ENCODE measurements around the gene NEURL1. TPM values are rescaled to one million over a fixed set of nuclear protein-coding genes. Genes with fewer than 3 reads are reported as not detected.

NEURL1 gene
- total and polyA plus RNA-seq, 2 donors (not counting 3 experiments of a cell fraction or from before 2014, with no cell fraction given), result 0.06 to 0.22 TPM

DNA sequence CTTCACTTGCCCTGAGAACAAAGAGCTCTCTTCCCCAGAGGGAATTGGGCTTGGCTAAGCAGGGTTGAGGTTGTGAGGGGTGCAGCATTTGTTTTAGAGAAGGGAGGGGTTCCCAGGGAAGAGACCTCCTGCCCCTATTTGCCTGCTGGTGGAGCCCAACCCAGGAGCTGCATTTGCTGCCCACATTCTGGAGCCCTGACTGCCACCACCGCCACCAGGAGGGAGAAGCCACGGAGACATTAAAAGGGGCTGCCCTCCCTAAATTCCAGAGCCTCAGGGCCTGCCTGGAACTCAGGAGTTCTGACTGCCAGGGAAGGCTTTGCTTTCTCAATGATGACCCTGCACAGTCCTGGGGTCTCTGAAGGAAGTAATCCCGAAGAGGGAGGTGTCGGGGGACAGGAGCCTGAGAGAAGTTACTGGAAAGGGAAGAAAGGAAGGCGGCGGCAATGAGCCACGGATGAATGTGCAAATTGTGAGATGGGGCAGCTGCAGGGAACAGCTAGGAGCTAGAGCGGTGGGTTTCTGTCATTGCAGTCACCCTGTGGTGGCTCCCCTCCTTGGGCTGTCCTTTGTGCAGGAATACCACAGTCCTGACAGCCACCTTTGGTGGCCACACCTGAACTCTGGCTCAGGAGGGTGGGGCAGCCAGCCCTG, 51.3 kb downstream of the NEURL1 start:
- Histone ChIP-seq H3K27me3 (ENCODE audit: control insufficient read depth in 2 of 2, insufficient read depth in 2 of 2, low read length in 2 of 2) (peaks cover under 1 to 4% of the 10 kb centered on the region in 2 experiments), H3K4me1 (ENCODE audit: control insufficient read depth, extremely low read depth, insufficient read depth, low read length) (peaks cover 4% of the 10 kb centered on the region), H3K79me2 (ENCODE audit: control insufficient read depth, insufficient read depth, low read length) (no peaks in the 10 kb centered on the region), H2AFZ (ENCODE audit: low read depth, low read length) (no peak overlapping the region), H3K9ac (replicated peaks; ENCODE audit: extremely low read depth, insufficient read depth, low read length) (no peak overlapping the region), H3K9me3 (replicated peaks; ENCODE audit: control insufficient read depth, insufficient read depth, low read length) (no peaks in the 10 kb centered on the region), H4K20me1 (replicated peaks; ENCODE audit: control insufficient read depth, extremely low read depth, insufficient read depth, low read length) (no peaks in the 10 kb centered on the region), H3K4me2 (ENCODE audit: insufficient read depth, low read length) (no peak overlapping the region), H3K9me1 (replicated peaks; ENCODE audit: control insufficient read depth, extremely low read depth, insufficient read depth, low read length) (no peaks in the 10 kb centered on the region), H3K4me3 (replicated peaks in 1 of 3; ENCODE audit: insufficient read depth in 1 of 3, low read depth in 1 of 3, low read length in 3 of 3) (no peak overlapping the region), H3K36me3 (ENCODE audit: control insufficient read depth in 2 of 2, extremely low read depth in 1 of 2, insufficient read depth in 2 of 2, low read length in 2 of 2) (no peaks in the 10 kb centered on the region), H3K27ac (ENCODE audit: insufficient read depth, low read depth, low read length) (no peak overlapping the region)
- intact Hi-C loops (cut with micrococcal nuclease), result no loop called here
- ChIA-PET CTCF (no interaction called here), POLR2A (no interaction called here)
- TF ChIP-seq POLR2AphosphoS5 (IDR thresholded peaks at IDR 0.05; ENCODE audit: insufficient read depth, low read depth, low read length) (no peak), FOS (IDR thresholded peaks at IDR 0.05; ENCODE audit: borderline replicate concordance, insufficient read depth, low read length) (no peak), POLR2A (IDR thresholded peaks at IDR 0.05; ENCODE audit: low read depth, low read length) (no peak)
- TF ChIP-seq, protein P1, sequence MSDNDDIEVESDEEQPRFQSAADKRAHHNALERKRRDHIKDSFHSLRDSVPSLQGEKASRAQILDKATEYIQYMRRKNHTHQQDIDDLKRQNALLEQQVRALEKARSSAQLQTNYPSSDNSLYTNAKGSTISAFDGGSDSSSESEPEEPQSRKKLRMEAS (IDR thresholded peaks at IDR 0.05; ENCODE audit: insufficient read depth, insufficient read length), result no peak
- no peak for FAIRE-seq
- DNase-seq (ENCODE audit: low read depth, low spot score), result no peak
- no TSS peak for BruUV-seq (replicated peaks)
- dilution Hi-C loops (cut with MboI; ENCODE audit: extremely low pct_ligation_motif_present, low sequenced_read_pairs), result no loop called here

DNA sequence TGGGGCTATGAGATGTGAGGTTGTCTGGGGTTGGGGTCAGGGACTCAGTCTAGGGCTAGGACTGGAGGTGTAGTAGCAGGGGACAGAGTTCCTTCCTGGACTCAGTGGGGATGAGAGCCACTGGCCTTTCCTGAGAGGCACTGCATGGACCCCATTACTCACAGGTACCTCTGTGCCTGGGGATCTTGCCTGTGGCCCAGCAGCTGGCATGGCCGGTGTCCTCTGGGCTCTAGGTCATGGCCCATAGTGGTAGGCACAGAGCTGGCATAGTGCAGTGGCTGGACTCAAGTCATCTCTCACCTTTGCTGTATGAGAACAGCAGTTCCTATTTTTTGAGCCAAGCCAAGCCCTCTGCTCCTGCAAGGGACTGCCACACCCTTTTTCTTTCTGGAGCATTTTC, 51.9 kb downstream of the NEURL1 start:
- TF ChIP-seq, protein P2, sequence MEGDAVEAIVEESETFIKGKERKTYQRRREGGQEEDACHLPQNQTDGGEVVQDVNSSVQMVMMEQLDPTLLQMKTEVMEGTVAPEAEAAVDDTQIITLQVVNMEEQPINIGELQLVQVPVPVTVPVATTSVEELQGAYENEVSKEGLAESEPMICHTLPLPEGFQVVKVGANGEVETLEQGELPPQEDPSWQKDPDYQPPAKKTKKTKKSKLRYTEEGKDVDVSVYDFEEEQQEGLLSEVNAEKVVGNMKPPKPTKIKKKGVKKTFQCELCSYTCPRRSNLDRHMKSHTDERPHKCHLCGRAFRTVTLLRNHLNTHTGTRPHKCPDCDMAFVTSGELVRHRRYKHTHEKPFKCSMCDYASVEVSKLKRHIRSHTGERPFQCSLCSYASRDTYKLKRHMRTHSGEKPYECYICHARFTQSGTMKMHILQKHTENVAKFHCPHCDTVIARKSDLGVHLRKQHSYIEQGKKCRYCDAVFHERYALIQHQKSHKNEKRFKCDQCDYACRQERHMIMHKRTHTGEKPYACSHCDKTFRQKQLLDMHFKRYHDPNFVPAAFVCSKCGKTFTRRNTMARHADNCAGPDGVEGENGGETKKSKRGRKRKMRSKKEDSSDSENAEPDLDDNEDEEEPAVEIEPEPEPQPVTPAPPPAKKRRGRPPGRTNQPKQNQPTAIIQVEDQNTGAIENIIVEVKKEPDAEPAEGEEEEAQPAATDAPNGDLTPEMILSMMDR (IDR thresholded peaks at IDR 0.05; ENCODE audit: extremely low read depth in 1 of 2, insufficient read depth in 1 of 2, low read depth in 1 of 2, low read length in 2 of 2), result no peak
- TF ChIP-seq GATA2 (IDR thresholded peaks at IDR 0.05; ENCODE audit: insufficient read depth, insufficient read length, low read depth, low read length) (no peak), MYC (IDR thresholded peaks at IDR 0.05; ENCODE audit: low read depth, low read length) (no peak)
- H3K27ac ChIP-seq (ENCODE audit: insufficient read depth, low read depth, low read length), result no peak overlapping the region
- intact Hi-C loops (cut with micrococcal nuclease) (no loop called here), dilution Hi-C loops (cut with MboI; ENCODE audit: extremely low pct_ligation_motif_present, low sequenced_read_pairs) (no loop called here)
- H4K20me1 ChIP-seq (replicated peaks; ENCODE audit: control insufficient read depth, extremely low read depth, insufficient read depth, low read length), result no peaks in the 10 kb centered on the region
- H3K9ac ChIP-seq (replicated peaks; ENCODE audit: extremely low read depth, insufficient read depth, low read length), result no peak overlapping the region
- no peaks in the 10 kb centered on the region for H3K36me3 ChIP-seq (ENCODE audit: control insufficient read depth in 2 of 2, extremely low read depth in 1 of 2, insufficient read depth in 2 of 2, low read length in 2 of 2)
- CTCF ChIA-PET, result interaction anchor here (0.9 to 1.6 kb wide), 2 partner anchors 12 to 16 kb away, joined by 3 to 6 read pairs; no protein-coding TSS in a partner anchor
- peaks cover 4% of the 10 kb centered on the region for H3K4me1 ChIP-seq (ENCODE audit: control insufficient read depth, extremely low read depth, insufficient read depth, low read length)
- no TSS peak for BruUV-seq (replicated peaks)
- POLR2A ChIA-PET, result no interaction called here
- no peaks in the 10 kb centered on the region for H3K79me2 ChIP-seq (ENCODE audit: control insufficient read depth, insufficient read depth, low read length)
- H3K4me3 ChIP-seq (replicated peaks in 1 of 3; ENCODE audit: insufficient read depth in 1 of 3, low read depth in 1 of 3, low read length in 3 of 3), result no peak overlapping the region
- no peak overlapping the region for H2AFZ ChIP-seq (ENCODE audit: low read depth, low read length)
- no peaks in the 10 kb centered on the region for H3K9me3 ChIP-seq (replicated peaks; ENCODE audit: control insufficient read depth, insufficient read depth, low read length)
- no peak for DNase-seq (ENCODE audit: low read depth, low spot score)
- no peak overlapping the region for H3K4me2 ChIP-seq (ENCODE audit: insufficient read depth, low read length)
- H3K27me3 ChIP-seq (ENCODE audit: control insufficient read depth in 2 of 2, insufficient read depth in 2 of 2, low read length in 2 of 2), result peaks cover 0 to 4% of the 10 kb centered on the region in 2 experiments
- FAIRE-seq, result no peak
- no peaks in the 10 kb centered on the region for H3K9me1 ChIP-seq (replicated peaks; ENCODE audit: control insufficient read depth, extremely low read depth, insufficient read depth, low read length)

Data from endothelial cell of umbilical vein (primary cell).